HG03442 (cell line): Measurements from ENCODE around the gene CCDC102A.
"Not testable (repeated sequence)": the region's sequence is repeated elsewhere in the genome, so short reads cannot be mapped to it uniquely, and the experiment has no call there.

Experiments
- ATAC-seq: cut with Tn5 transposase; IDR thresholded peaks from one replicate; pipeline ENCODE4 v1.9.1; 2021; ENCODE audit warnings: mild to moderate bottlenecking, moderate library complexity; ENCODE audit not compliant: unreplicated experiment

Gene CCDC102A

DNA sequence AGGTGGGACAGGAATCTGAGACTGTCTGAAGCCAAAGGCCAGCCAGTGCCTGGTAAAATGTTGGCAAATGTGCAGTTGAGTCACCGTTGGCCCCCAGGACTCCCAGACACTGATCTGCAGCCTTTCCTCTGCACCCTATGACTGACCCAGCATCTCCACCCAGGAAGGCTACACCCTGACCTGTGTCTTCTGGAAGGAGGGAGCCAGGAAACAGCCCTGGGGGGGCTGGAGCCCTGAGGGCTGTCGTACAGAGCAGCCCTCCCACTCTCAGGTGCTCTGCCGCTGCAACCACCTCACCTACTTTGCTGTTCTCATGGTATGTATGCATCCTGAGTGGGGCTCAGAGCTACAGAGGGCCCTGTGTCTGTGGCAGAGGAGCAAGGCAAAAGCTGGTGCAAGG is 30.1 kb upstream of the CCDC102A start:
- ATAC-seq, result no peak

DNA sequence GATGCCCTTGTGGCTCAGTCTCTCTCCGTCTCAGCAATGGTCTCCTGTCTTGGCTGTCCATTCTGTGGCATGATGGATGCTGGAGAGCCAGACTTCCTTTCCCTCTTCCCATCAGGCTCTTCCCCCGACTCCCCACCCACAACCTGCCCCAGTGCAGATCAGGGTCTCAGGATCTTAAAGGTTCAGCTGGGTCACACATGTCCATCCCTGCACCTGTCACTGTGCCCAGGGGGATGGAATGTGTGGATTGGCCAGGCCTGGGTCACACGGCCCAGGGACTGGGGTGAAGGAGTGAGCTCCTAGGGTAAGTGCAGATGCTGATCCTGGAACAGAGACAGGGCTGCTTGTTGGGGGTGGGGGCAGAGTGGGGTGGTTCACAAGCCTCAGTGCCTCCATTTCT is 29.1 kb upstream of the CCDC102A start:
- ATAC-seq, result no peak

DNA sequence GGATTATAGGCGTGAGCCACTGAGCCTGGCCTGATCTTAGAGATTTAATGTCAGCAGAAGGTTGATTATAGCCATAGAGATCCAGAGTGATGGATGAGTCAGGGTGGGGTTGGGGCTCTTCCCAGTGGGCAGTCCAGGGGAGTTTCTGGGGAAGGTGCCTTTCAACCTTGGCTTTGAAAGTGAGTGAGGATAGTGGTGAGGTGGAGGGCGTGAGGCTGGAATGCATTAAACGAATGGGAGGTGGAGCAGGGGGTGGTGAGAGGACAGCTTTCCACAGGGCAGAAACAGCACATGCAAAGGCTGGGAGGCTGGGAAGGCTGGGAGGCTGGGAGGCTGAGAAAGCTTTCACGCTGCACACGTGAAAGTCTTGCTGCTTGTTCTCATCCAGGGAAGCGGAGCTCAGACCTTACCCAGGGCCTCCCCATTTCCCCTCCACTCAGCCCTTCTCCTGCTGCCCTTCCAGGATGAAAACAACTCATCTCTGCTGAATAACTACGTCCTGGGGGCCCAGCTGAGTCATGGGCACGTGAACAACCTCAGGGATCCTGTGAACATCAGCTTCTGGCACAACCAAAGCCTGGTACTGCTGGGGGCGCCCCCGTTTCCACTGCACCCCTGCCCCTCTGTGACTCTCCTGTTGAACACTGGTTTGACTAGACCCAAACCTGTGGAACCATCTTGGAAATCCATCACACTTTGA is 28.4 kb upstream of the CCDC102A start:
- no peak for ATAC-seq

DNA sequence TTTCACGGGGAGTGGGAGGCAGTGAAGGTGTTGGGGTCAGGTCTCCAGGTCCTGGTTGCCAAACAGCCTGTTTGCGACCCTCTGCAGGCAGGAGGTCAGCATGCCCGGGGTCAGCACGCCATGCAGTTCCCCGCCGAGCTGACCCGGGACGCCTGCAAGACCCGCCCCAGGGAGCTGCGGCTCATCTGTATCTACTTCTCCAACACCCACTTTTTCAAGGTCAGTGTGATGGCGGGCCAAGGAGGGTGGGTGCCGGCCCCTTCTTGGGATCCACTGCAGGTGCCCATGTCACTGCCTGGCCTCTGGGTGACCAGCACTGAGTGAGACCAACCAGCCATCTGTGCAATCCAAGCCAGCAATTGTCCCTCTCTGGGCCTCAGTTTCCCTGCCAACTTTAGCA is 27.4 kb upstream of the CCDC102A start:
- no peak for ATAC-seq

DNA sequence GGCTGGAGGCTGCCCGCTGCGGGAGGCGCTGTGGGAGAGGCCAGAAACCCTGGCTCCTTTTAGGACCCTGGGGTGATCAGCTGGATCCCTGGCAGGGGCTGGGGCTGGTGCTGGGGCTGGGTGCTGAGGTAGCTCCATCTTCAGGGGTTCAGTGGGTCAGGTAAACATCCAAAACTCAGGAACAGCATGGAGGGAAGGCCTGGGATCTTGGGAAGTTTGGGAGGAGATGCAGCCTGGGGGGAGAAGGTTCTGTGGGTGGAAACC is 27.0 kb upstream of the CCDC102A start:
- no peak for ATAC-seq

DNA sequence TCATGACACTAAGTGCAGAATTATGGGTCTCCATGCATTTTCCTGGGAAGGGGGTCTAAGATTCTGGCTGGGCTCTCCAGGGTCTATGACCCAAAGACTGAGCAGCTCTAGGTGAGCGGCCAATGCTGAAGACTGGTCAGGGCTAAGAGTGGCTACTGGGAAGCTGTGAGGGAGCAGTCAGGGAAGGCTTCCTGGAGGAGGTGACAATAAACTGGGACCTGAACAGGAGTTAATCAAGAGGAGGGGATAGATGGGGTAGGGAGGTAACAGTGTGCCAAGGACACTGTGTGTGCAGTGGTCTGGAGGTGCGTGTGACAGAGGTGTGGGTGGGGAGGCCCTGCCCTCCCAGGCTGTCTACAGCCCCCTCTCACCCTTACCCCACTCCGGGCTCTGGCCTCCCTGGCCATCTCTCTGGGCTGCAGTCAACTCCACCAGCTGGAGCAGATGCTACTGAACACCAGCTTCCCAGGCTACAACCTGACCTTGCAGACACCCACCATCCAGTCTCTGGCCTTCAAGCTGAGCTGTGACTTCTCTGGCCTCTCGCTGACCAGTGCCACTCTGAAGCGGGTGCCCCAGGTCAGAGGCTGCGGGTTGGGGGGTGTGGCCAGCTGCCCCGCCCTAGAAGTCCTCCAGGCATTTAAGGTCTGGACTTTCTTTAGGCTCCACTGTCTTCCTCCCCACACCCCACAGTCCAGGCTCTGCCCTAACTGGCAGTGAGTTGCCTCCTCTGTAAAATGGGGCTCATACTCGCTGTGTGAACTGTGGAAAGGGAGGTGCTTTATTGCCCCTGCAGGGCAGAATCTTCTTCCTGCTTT is 26.5 kb upstream of the CCDC102A start:
- ATAC-seq, result no peak

DNA sequence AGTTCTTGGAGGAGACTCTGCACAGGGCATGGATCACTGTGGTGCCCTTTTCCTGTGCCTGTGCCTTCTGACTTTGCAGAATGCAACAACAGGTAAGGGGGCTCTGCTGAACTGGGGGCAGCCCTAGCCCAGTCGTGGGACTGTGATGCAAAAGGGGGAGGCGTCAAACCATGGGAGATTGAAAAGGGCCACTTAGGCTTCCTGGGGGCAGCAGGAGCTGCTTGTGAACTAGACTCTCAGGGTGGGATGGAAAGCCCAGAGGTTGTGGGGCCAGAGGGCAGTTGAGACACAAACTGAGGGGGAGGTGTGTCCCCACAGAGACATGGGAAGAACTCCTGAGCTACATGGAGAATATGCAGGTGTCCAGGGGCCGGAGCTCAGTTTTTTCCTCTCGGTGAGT is 25.7 kb upstream of the CCDC102A start:
- no peak for ATAC-seq

DNA sequence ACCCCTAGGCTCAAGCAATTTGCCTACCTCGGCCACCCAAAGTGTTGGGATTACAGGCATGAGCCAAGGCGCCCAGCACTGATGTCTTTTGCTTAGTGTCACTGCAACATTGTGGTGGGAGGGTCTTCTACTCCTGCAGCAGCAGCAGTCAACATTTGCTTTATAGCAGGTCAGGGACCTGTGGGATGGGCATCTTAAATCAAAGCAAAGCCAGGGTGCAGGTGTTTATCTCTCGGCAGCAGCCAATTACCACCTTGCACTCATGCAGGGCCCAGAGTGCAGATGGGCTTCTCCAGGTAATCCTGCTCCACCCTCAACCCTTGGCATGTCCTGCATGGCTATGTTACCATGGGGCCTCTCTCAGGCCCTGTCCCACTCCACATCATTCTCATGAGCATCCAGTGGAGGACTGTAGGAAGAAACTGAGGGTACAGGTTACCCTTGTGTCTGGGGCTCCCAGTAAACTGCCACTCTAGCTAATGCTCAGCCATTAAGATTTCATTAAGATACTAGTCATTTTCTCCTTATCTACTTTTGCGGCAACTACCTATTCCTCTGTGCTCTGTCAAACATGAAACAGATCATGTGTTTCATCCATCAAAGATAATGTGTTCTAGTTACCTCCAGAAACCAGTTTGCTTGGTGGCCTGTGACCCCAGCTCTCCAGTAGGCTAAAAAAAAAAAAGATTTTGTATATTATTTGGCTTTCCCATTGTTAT is 22.9 kb upstream of the CCDC102A start:
- no peak for ATAC-seq

DNA sequence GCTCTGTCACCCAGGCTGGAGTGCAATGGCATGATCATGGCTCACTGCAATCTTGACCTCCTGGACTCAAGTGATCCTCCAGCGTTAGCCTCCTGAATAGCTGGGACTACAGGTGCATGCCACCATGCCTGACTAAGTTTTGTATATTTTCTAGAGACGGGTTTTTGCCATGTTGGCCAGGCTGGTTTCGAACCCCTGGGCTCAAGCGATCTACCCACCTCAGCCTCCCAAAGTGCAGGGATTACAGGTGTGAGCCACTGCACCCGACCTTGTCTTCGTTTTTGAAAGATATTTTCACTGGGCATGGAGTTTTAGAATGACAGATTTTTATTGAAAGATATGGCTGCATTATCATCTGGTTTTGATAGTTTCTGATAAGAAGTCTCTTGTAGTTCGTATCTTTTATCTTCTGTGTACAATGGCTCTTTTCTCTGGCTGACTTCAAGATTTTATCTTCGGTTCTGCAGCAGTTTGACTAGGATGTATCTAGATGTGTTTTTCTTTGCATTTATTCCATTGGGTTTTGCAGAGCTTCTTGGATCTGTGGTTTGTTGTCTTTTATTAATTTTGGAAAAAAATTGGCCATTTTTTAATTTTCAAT is 20.7 kb upstream of the CCDC102A start:
- no peak for ATAC-seq

DNA sequence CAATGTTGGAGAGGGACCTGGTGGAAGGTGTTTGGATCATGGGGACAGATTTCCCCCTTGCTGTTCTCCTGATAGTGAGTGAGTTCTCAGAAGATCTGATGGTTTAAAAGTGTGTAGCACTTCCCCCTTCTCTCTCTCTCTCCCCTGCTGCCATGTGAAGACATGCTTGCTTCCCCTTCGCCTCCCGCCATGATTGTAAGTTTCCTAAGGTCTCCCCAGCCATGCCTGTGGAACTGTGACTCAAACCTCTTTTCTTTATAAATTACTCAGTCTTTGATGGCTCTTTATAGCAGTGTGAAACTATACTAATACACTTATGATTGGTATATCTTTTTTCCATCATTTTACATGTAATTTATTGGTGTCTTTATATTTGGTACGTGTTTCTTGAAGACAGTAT is 19.5 kb upstream of the CCDC102A start:
- no peak for ATAC-seq

DNA sequence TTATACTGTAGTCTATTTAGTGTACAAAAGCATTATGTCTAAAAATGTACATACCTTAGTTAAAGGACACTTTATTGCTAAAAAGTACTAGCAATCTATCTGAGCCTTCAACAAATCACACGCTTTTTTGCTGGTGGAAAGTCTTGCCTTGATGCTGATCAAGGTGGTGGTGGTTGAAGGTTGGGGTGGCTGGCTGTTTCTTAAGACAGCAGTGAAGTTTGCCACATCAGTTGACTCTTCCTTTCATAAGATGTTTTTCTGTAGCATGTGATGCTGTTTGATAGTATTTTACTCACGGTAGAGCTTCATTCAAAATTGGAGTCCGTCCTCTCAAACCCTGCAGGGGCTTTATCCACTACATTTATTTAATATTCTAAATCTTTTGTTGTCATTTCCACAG is 14.7 kb upstream of the CCDC102A start:
- ATAC-seq, result no peak

DNA sequence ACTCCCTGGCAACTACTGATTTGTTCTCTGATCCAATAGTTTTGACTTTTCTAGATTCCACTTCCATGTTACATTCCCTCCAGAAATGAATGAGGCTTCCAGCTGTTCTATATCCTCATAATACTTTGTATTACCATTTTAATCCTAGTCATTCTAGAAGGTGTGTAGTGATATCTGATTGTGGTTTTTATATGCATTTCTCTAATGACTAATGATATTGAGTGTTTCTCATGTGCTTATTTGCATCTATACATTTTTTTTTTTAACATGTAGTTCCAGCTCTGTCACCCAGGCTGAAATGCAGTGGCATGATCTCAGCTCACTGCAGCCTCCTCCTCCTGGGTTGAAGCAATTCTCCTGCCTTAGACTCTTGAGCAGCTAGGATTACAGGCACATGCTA is 13.4 kb upstream of the CCDC102A start:
- ATAC-seq, result no peak

DNA sequence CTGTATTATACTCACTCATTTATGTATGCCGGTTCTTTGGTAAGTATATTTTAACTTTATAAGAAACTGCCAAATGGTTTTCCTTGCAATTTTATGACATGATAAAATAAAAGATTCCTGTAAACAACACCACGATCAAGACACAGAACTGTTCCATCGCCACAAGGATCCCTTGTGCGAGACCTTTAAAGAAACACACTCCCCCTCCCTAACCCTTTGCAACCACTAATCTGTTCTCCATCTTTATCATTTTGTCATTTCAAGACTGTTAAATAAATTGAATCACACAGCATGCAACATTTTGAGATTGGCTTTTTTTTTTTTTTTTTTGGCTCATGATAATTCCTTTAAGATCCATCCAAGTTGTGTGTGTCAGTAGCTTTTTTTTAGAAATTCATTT is 12.0 kb upstream of the CCDC102A start:
- no peak for ATAC-seq

DNA sequence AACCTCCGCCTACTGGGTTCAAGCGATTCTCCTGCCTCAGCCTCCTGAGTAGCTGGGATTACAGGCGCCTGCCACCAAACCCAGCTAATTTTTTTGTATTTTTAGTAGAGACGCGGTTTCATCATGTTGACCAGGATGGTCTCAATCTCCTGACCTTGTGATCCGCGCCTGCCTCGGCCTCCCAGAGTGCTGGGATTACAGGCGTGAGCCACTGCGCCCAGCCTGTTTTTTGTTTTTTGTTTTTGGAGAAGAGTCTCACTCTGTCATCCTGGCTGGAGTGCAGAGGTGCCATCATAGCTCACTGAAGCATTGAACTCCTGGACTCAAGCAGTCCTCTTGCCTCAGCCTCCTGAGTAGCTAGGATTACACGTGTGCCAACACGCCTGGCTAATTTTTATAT is 11.2 kb upstream of the CCDC102A start:
- not testable (repeated sequence) for ATAC-seq

DNA sequence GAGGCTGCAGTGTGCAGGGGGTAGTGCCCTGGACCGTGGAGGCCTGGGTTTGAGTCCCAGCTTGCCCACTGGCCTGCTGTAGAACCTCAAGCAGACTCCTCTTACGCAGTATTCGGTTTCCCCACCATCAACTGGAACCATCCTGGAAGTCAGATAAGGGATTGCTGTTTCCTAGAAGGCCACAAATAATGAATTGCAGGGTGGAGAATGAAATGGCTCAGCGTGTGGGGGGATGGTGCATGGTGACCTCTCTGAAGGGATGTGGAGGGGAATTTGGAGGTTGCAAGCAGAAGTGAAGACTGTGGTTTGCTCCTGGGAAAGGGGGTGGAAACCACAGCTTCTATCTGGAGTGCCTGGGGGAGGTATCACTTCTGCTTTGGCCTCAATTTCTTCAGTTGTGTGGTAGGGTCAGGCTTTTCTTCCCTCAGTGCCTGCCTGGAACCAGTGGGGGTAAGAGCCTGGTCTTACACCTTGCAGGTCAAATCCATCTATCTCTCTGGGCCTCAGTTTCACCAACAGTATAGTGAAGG is 7.8 kb upstream of the CCDC102A start:
- ATAC-seq, result peak; percentile 82

DNA sequence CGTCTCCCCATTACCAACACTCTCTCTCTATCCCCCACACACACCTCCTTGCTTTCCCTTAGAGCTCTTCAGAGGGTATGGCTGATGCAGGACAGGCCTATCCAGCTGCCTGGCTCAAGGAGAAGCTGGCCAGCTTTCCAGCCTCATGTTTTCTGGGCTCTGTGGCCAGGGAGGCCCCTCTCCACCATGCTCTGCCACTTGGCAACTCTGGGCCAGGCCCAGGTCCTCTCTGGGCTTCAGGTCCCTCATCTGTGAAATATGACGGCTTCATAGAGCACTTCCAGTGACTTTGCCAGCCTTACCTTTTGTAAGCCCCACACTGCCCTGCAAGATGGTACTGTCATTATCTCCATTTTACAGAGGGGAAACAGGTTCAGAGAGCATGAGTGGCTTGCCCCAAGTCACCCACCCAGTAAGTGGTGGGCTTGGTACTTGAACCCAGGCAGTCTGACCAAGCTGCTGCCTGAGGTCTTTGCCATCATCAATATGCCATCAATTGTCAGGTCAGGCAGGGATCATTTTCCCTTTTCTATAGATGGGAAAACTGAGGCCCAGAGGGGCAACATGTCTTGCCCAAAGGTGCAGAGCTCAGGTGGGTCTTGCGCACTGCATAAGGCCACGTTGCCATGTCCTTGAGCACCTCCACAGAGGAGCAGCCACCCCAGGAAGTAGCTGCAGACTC is 5.5 kb upstream of the CCDC102A start:
- ATAC-seq, result no peak

DNA sequence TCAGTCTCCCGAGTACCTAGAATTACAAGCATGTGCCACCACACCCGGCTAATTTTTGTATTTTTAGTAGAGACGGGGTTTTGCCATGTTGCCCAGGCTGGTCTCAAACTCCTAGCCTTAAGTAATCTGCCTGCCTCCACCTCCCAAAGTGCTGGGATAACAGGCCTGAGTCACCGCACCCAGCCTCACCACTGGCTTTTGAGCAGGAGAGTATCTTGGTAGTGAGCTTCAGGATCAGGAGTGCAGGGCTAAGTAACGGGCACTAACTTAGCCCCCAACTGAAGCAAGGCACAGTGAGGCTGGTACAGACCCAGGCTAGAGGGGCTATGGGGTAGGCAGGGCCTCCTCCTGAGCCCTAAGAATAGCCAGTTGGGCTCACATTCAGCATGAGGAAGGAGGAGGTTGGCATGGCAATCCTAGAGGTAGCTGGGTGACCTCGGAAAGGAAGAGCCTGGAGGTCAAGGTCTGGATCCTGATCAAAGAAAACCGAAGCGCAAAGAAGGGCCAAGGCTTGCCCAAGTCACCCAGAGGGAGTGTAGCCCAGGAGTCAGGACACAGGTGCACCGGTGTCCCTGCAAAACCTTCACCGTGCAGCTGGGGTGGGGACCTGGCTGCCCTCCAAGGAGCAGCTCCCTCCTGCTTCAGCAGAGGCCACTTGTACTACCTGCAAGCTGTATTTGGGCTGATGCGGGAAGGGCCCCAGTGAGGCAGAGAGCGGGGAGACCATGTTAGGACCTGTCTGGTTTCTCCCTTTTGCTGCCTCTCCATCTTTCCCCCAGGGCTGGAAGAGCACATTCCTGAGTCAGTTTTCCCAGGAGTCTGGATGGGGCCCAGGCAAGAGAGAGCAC is 4.8 kb upstream of the CCDC102A start:
- ATAC-seq, result no peak

DNA sequence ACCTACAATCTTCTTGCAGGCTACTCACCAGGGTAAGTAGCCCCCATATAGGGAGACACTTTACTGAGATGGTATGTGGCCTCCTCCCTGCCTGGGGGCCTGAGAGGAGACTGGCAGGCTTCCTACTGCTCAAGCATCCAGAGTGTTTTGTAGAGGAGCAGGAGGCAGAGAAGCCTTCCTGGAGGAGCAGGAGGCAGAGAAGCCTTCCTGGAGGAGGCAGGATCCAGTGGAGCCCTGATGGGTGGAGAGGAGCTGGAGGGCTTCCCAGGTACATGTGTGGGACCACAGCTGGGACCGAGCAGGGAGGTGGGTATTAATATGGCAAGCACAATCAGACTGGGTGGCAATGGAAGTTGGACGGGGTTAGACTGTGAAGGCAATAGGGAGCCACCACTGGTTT is 4.0 kb upstream of the CCDC102A start:
- ATAC-seq, result no peak

DNA sequence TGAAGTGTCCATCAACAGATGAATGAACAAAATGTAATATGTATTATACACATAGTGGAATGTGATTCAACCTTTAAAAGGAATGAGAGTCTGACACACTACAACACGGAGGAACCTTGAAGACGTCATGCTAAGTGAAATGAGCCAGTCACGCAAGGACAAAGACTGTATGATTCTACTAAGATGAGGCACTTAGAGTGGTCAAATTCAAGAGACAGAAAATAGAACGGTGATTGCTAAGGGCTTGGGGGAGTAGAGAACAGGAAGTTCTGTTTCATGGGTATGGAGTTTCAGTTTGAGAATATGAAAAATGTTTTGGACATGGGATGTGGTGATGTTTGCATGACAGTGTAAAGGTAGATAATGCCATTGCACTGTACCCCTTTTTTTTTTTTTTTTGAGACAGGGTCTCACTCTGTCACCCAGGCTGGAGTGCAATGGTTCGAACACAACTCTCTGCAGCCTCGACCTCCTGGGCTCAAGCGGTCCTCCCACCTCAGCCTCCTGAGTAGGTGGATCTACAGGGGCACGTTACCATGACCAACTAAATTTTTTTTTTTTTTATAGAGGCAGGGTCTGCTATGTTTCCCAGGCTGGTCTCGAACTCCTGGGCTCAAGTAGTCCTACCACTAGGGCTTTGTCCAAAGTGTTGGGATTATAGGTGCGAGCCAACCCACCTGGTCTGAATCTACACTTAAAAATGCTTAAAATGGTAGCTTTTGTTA is 2.9 kb upstream of the CCDC102A start:
- peak; percentile 46 for ATAC-seq
